Duodenal mucosa (tissue), 2 donors: Measurements from ENCODE around the gene GNAT3.

Experiments
- H3K27ac ChIP-seq: one replicate; pipeline ENCODE4 v1.7.0; 2013; ENCODE audit warnings: low read depth, low read length
- H3K27me3 ChIP-seq, 2 donors: one replicate each; pipeline ENCODE4 v1.7.0; 2013; ENCODE audit warnings: low read length in 2 of 2, control low read depth in 1 of 2; ENCODE audit not compliant: insufficient read depth in 2 of 2, control insufficient read depth in 1 of 2
- H3K36me3 ChIP-seq, 2 donors: one replicate each; pipeline ENCODE4 v1.7.0; 2013; ENCODE audit warnings: low read length in 2 of 2, control low read depth in 1 of 2; ENCODE audit not compliant: insufficient read depth in 2 of 2, control insufficient read depth in 1 of 2
- H3K4me1 ChIP-seq, 2 donors: one replicate each; pipeline ENCODE4 v1.7.0; 2013; ENCODE audit warnings: low read length in 2 of 2, control low read depth in 1 of 2; ENCODE audit not compliant: insufficient read depth in 2 of 2, control insufficient read depth in 1 of 2
- H3K4me3 ChIP-seq, 2 donors: one replicate each; pipeline ENCODE4 v1.7.0; 2013; ENCODE audit warnings: low read length in 2 of 2, low read depth in 1 of 2
- H3K9ac ChIP-seq, 2 donors: one replicate each; pipeline ENCODE4 v1.7.0; 2013; ENCODE audit warnings: low read length in 2 of 2, low read depth in 1 of 2
- H3K9me3 ChIP-seq, 2 donors: one replicate each; pipeline ENCODE4 v1.7.0; 2013; ENCODE audit warnings: low read length in 2 of 2, control low read depth in 1 of 2; ENCODE audit not compliant: control insufficient read depth in 1 of 2

Gene GNAT3

GRCh38 chr7:80511964-80512363, at the start of gene GNAT3:
GNAT3 (minus strand) TSS chr7:80512064; CDS start chr7:80511926, 138 bp downstream.
- Histone ChIP-seq H3K36me3 (no peaks in the 10 kb centered on the region), H3K9ac (no peak within 1 kb of the TSS), H3K4me1 (peaks cover 3 to 4% of the 10 kb centered on the region in 2 donors), H3K27me3 (no peaks in the 10 kb centered on the region), H3K27ac (no peak within 1 kb of the TSS), H3K4me3 (no peak within 1 kb of the TSS), H3K9me3 (no peaks in the 10 kb centered on the region)

- H3K4me3 ChIP-seq = no peak overlapping the region
- H3K9me3 ChIP-seq = peaks cover 8 to 22% of the 10 kb centered on the region in 2 donors
- H3K4me1 ChIP-seq = no peaks in the 10 kb centered on the region
- no peak overlapping the region for H3K27ac ChIP-seq
- no peaks in the 10 kb centered on the region for H3K27me3 ChIP-seq
- no peaks in the 10 kb centered on the region for H3K36me3 ChIP-seq
- H3K9ac ChIP-seq = no peak overlapping the region
These were observed 46.3 kb upstream of the GNAT3 start for GRCh38 chr7:80558116-80558515.

DNA sequence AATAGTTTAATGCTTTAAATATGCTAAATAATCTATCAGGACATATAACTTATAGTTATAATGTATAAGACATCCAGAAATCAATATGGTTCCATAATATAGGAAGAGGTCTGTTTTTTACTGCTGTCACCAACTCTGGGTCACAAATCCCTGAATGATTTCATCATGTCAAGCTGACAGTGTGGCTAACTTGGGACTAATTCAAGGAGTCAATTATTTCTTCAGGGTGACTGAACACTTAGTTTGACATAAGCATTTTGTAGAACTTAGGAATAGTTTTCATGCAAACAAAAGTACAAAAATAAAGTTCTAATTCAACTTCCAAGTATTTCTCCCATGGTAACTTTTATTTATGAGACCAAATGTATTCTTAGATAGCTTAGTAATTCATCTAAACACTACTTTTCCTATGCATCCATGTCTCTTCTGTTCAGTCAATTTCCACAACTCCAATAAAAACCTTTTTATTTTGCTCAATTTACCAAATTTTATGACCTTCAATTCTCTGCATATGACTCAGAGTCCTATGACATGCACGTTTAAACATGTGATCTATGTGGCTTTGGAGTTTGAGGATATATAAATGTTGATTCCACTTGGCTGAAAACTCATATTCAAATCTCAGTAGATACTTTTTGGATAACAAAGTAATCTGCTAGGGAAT, 40.3 kb upstream of the GNAT3 start:
- Histone ChIP-seq H3K27ac (no peak overlapping the region), H3K9ac (no peak overlapping the region), H3K9me3 (no peaks in the 10 kb centered on the region), H3K27me3 (no peaks in the 10 kb centered on the region), H3K4me1 (no peaks in the 10 kb centered on the region), H3K4me3 (no peak overlapping the region), H3K36me3 (no peaks in the 10 kb centered on the region)

GRCh38 chr7:80550005-80550404, 38.1 kb upstream of the GNAT3 start:
- Histone ChIP-seq H3K27ac (no peak overlapping the region), H3K4me3 (no peak overlapping the region), H3K9ac (no peak overlapping the region), H3K4me1 (no peaks in the 10 kb centered on the region), H3K9me3 (peaks cover 0 to 3% of the 10 kb centered on the region in 2 donors), H3K36me3 (no peaks in the 10 kb centered on the region), H3K27me3 (no peaks in the 10 kb centered on the region)

GRCh38 chr7:80548840-80549530, 37.1 kb upstream of the GNAT3 start:
- H3K27ac ChIP-seq = no peak overlapping the region

GRCh38 chr7:80542398-80542797, 30.5 kb upstream of the GNAT3 start:
- Histone ChIP-seq H3K27me3 (no peaks in the 10 kb centered on the region), H3K4me1 (no peaks in the 10 kb centered on the region), H3K9me3 (peaks cover 3 to 5% of the 10 kb centered on the region in 2 donors), H3K27ac (no peak overlapping the region), H3K4me3 (no peak overlapping the region), H3K36me3 (peaks cover 0 to 4% of the 10 kb centered on the region in 2 donors), H3K9ac (no peak overlapping the region)

More at GRCh38 chr7:80548840-80549530, 37.1 kb upstream of the GNAT3 start:
- Histone ChIP-seq H3K4me1 (no peaks in the 10 kb centered on the region), H3K9ac (no peak overlapping the region), H3K27me3 (no peaks in the 10 kb centered on the region), H3K36me3 (no peaks in the 10 kb centered on the region), H3K4me3 (no peak overlapping the region), H3K9me3 (peaks cover 1 to 3% of the 10 kb centered on the region in 2 donors)

DNA sequence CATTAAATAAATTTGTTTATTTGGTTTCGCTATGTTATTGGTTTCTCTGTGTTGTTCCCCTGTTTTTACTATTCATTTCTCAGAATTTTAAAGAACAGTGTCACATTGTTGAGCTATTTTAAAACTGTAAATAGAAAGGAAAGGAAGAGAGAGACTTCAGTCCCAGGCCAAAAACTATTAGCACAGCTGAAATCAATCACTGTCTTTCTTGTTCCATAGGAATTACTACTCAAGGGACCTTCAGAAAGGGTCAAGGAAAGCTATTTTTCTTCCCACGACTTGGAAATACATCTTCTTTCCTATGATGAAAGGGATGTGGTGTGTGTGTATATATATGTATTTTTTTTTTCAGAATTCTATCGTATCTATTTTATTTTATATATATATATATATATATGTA, 29.0 kb upstream of the GNAT3 start:
- no peaks in the 10 kb centered on the region for H3K27me3 ChIP-seq
- no peak overlapping the region for H3K27ac ChIP-seq
- H3K9me3 ChIP-seq = peaks cover 3 to 5% of the 10 kb centered on the region in 2 donors
- H3K4me3 ChIP-seq = no peak overlapping the region
- H3K36me3 ChIP-seq = peaks cover 0 to 4% of the 10 kb centered on the region in 2 donors
- no peak overlapping the region for H3K9ac ChIP-seq
- no peaks in the 10 kb centered on the region for H3K4me1 ChIP-seq

- Histone ChIP-seq H3K4me1 (no peaks in the 10 kb centered on the region), H3K9ac (no peak overlapping the region), H3K36me3 (no peaks in the 10 kb centered on the region), H3K9me3 (peaks cover 0 to 5% of the 10 kb centered on the region in 2 donors), H3K27ac (no peak overlapping the region), H3K4me3 (no peak overlapping the region), H3K27me3 (no peaks in the 10 kb centered on the region)
These were observed 25.2 kb upstream of the GNAT3 start for GRCh38 chr7:80537091-80537490.

DNA sequence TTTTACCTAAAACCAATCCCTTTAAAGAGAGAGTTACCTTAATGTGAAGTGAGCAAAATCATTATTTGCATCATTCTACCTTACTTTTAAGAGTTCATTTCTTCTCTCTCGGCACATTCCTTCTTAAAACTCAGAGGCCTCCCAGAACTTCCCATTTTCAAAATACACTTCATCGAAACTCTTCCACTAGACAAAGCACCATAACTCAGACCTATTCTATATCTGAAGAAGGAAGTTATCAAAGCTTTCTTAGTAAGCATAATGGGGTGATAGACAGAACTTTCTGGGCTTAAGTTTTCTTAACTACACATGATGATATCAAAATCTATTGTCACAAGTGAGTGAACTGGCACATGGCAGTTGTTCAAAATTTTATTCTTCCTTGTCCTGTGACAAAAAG, 24.6 kb upstream of the GNAT3 start:
- no peaks in the 10 kb centered on the region for H3K27me3 ChIP-seq
- H3K27ac ChIP-seq = no peak overlapping the region
- no peak overlapping the region for H3K9ac ChIP-seq
- no peaks in the 10 kb centered on the region for H3K36me3 ChIP-seq
- H3K4me3 ChIP-seq = no peak overlapping the region
- H3K4me1 ChIP-seq = no peaks in the 10 kb centered on the region
- peaks cover 0 to 7% of the 10 kb centered on the region in 2 donors for H3K9me3 ChIP-seq

GRCh38 chr7:80533287-80533686, 21.4 kb upstream of the GNAT3 start:
- Histone ChIP-seq H3K9ac (no peak overlapping the region), H3K27me3 (no peaks in the 10 kb centered on the region), H3K27ac (no peak overlapping the region)

More at GRCh38 chr7:80533287-80533686, 21.4 kb upstream of the GNAT3 start:
- peaks cover 0 to 7% of the 10 kb centered on the region in 2 donors for H3K9me3 ChIP-seq
- H3K4me1 ChIP-seq = no peaks in the 10 kb centered on the region
- no peaks in the 10 kb centered on the region for H3K36me3 ChIP-seq
- H3K4me3 ChIP-seq = no peak overlapping the region
